ENCODE results near the gene ATP4B.

The ATP4B gene

DNA sequence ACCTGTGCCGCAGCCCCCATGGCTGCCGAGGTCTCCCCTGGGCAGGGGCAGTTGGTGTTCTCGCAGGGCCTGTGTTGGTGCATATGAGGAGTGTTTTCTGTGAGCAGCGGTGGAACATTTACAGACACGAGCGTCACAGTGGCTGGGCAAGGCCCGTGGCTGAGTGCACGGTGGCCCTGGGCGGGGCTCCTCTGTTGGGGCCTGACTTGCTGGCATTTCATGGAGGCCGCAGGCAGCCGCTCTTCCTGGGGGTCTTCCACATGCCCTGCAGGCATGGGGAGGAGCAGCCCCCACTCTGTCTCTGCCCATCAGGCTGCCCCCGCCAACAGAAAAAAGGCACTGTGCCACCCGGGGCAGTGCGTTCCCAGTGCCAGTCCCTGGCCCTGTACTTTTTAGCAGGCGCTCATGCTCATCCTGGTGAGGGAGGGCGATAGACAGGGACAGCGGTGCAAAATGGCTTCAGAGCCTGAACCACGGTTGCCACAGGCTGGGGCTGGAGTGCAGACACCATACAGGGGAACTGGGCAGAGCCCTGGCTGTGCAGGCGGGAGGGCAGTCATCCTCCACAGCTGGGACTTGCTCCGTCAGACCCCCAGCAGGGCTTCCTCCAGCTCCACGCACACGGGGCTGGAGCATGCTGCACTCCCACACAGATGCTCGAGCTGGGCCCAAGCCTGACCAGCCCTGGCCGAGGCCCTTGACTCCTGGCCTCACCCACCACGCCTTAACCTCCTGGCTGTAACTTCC is 49.9 kb downstream of the ATP4B start:
- DNase-seq (ENCODE audit: low read depth in 4 of 4, low spot score in 1 of 4): no peak

DNA sequence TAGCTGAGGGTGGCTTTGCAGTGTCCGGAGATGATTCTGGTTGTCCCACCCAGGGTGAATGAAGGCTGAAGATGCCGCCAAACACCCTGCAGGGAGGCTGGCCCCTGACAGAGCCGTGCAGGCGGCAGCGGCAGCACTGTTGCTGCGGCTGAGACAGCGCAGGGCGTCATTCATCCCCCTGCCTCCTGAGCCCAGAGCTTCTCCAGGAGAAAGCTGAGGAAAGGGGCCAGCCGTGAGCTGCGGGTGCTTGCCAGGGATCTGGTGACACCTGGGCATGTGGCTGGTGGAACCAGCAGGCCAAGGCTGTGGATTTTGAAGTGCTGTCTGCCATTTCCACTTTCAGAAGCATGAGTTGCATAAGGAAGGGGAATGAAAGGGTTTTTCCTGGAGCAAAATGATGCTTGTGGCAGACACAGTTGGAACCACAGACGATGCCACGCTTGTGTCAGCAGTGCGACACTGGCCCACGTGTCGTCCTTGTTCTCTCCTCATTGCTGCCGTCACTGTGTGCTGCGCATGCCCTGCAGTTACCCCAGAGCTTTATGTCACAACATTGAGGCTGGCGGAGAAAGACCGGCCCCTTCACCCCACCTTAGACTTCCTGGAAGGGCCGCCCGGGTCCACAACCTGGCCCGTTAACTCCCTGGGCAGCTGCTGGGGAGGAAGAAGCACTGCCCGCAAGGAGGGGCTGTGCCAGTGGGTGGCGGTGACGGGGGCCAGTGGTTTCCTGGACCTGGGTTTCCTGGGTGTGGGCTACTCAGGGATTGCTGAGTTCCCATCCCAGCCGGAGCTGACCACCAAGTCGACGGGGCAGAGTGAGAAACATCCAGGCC is 50.7 kb downstream of the ATP4B start:
- no peak for DNase-seq (ENCODE audit: low read depth in 4 of 4, low spot score in 1 of 4)

DNA sequence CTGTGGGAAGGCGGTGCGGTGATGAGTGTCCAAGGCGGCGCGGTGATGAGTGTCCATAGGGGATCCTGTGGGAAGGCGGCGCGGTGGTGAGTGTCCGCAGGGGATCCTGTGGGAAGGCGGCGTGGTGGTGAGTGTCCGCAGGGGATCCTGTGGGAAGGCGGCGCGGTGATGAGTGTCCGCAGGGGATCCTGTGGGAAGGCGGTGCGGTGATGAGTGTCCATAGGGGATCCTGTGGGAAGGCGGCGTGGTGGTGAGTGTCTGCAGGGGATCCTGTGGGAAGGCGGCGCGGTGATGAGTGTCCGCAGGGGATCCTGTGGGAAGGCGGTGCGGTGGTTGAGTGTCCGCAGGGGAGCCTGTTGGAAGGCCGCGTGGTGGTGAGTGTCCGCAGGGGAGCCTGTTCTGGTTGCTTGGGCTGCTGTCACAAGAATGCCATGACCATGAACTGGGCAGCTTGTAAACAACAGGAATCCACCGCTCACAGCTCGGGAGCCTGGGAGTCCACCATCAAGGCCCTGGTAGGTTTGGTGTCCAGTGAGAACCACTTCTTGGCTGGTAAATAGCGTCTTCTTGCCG is 52.0 kb downstream of the ATP4B start:
- no peak for DNase-seq (ENCODE audit: low read depth in 4 of 4, low spot score in 1 of 4)

DNA sequence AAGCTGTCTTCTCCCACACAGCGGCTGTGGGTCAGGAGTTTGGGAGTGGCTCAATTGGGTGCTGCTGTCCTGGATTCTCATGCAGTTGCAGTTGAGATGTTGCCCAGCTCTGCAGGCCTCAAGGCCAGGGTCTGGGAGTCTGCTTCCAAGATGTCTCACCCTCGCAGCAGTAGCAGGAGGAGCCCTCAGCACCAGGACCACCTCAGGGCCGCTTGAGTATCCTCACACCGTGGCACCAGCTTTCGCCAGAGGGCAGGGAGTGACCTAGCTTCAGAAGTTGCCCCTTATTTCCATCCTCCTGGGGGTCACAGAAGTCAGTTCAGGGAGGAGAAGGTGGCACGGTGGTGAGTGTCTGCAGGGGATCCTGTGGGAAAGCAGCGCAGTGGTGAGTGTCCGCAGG is 52.5 kb downstream of the ATP4B start:
- DNase-seq (ENCODE audit: low read depth in 4 of 4, low spot score in 1 of 4): no peak

DNA sequence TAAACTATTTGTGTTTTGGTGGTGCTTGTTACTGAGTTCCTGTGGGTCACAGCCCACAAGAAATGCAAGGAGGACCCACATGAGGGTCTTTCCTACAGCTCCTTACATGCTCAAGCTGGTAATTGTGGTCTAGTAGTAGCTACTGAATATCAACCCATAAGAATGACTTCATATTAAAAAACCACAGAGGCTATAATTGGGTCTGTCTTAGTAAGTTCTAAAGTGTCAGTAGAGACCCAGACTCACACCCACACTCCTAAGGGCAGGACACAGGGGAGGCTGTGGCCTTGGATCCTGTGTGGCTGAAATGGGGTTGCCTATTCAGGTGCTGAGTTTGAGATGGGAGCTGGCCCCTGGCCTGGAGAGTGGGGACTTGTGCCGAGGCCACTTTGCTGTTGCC is 53.8 kb downstream of the ATP4B start:
- DNase-seq (ENCODE audit: low read depth in 4 of 4, low spot score in 1 of 4): no peak

DNA sequence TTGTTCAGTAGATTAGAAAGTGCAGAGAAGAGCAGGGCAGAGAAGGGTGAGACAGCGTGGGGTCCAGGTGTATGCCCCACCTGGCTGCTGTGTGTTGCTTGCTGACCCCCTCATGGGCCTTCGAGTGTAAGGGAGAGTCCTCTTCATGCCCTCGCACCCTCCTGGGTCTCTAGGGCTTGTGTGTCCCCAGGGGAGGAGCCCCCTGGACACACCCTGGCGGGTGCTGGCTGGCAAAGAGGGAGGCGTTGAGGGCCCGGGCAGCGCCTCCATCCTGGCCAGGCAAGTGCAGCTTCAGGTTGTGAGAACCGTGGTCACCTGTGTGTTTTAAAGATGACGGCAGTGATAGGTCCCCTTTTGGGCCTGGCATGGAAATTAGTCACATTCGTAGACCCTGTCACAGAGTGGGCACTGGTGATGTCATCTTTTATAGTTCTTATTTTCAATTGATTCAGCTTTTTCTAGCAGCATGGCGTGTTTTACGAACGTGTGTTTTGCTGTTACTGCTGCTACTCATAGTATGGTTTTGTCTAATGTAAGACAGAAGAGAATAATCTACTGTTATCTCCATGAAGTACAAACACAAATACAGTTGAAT is 54.8 kb downstream of the ATP4B start:
- no peak for DNase-seq (ENCODE audit: low read depth in 4 of 4, low spot score in 1 of 4)

DNA sequence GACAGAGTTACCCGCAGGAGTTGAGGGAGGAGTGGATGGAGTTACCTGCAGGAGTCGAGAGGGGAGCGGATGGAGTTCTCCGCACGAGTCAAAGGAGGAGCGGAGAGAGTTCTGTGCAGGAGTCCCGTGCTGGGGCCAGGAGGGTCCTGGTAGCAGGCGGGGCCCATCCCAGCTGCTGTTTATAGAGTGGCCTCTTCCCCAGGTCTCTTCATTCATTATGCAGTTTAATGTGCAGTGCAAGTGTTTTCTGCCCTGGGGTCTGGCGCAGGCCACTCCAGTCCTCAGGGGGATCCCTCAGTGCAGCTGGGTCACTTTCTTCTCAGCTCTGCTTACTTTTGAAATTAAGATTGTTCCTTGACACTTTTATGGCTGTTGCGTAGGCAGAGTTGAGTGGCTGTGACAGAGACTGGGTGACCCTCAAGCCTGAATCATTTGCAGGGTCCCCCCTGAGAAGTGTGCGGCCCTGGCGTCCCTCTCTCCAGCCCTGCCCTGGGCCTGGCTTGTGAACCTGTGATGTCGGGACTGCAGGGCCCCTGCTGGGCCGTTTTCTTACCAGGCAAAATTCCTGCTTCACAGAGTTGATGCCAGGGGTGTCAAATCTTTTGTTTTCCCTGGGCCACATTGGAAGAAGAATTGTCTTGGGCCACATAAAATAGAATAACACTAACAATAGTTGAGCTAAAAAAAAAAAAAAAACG is 55.6 kb downstream of the ATP4B start:
- DNase-seq (ENCODE audit: low read depth in 4 of 4, low spot score in 1 of 4): no peak

DNA sequence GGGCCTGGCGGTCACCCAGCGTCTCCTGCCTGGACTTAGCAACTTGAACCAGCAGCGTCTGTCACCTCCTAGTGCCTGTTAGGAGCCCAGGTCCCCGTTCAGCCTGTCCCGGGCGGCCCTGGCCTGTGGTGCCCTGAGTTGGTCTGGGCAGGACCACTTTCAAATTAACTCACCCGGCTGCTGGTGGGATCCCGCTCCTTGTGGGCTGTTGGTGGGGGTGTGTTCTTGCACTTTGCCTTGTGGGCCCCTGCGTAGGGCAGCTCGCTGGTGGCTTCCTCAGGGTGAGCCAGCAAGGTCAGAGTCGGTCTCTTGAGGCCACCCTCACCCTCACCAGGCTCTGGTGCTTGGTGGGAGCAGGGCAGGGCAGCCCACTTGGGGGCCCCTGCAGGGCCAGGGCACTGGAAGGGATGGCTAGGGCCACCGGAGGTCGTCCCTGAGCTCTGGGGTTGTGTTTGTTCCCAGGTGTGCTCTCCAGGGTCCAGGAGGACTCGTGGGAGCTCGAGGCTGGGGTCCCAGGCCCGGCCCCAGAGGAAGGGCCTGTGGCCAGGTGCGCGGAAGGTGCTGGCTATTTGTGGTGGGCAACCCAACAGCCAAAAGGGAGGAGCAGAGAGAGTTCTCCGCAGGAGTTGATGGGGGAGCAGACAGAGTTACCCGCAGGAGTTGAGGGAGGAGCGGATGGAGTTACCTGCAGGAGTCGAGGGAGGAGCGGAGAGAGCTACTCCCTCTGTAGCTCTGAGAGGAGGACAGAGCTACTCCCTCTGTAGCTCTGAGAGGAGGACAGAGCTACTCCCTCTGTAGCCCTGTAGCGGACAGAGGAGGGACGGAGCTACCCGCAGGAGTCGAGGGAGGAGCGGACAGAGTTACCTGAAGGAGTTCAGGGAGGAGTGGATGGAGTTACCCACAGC is 56.6 kb downstream of the ATP4B start:
- DNase-seq (ENCODE audit: low read depth in 4 of 4, low spot score in 1 of 4): no peak

DNA sequence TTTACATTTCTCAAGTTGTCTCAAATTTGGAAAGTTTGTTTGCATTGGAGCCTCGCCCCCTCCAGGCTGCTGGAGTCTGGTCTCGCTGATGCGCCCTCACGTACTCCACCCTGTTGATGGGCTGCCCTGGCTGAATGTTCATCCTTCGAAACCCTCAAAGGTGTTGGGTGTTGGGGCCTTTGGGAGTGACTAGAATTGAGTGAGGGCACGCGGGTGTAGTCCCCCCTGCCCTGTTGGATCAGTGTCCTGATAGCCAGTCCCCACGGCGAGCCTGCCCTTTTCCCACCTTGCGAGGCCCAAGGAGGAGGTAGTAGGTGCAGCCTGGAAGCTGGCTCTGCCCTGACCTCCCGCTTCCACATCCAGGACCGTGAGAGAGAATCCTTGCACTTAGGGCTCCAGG is 58.6 kb downstream of the ATP4B start:
- no peak for DNase-seq (ENCODE audit: low read depth in 4 of 4, low spot score in 1 of 4)
